A549 (cell line): ENCODE results near the gene GCK.

Experiments
- CTCF ChIP-seq: fragments of >200 bp; sonication (Bioruptor Twin); formaldehyde crosslinking; IDR thresholded peaks from 3 replicates; pipeline ENCODE4 v1.5.1; 2016
- EP300 ChIP-seq, 2 experiments: fragments of >200 bp; sonication (Bioruptor Twin); formaldehyde crosslinking; IDR thresholded peaks; 2 replicates in 1 of 2; 3 replicates in 1 of 2; pipeline ENCODE4 v1.6.1; 2016 to 2017
- POLR2A ChIP-seq: IDR thresholded peaks from 2 replicates; pipeline ENCODE4 v1.6.1; 2012; ENCODE audit warnings: mild to moderate bottlenecking, low read length
- RNF2 ChIP-seq: fragments of 200-600 bp; sonication (generic); IDR thresholded peaks from 2 replicates; pipeline ENCODE4 v1.6.1; 2016; ENCODE audit warnings: low read depth, mild to moderate bottlenecking, antibody characterized with exemption, moderate library complexity, borderline replicate concordance

GRCh38 chr7:44193011-44193802, 4.0 kb upstream of the GCK start:
- TF ChIP-seq RNF2 (no peak), EP300 (IDR thresholded peaks at IDR 0.05) (no peak), CTCF (no peak), POLR2A (no peak)
